GM18517 (cell line): ENCODE results near the gene EFCAB11.
"Not testable (repeated sequence)": the region's sequence is repeated elsewhere in the genome, so short reads cannot be mapped to it uniquely, and the experiment has no call there.

ENCODE experiments used
- ATAC-seq: cut with Tn5 transposase; IDR thresholded peaks from one replicate; pipeline ENCODE4 v1.9.1; 2021; ENCODE audit warnings: mild to moderate bottlenecking, moderate library complexity; ENCODE audit not compliant: unreplicated experiment

EFCAB11 gene

GRCh38 chr14:89912667-89913211 lies 41.8 kb downstream of the EFCAB11 start:
- no peak for ATAC-seq

- ATAC-seq: no peak
Observed at GRCh38 chr14:89912221-89912620, 42.3 kb downstream of the EFCAB11 start.

DNA sequence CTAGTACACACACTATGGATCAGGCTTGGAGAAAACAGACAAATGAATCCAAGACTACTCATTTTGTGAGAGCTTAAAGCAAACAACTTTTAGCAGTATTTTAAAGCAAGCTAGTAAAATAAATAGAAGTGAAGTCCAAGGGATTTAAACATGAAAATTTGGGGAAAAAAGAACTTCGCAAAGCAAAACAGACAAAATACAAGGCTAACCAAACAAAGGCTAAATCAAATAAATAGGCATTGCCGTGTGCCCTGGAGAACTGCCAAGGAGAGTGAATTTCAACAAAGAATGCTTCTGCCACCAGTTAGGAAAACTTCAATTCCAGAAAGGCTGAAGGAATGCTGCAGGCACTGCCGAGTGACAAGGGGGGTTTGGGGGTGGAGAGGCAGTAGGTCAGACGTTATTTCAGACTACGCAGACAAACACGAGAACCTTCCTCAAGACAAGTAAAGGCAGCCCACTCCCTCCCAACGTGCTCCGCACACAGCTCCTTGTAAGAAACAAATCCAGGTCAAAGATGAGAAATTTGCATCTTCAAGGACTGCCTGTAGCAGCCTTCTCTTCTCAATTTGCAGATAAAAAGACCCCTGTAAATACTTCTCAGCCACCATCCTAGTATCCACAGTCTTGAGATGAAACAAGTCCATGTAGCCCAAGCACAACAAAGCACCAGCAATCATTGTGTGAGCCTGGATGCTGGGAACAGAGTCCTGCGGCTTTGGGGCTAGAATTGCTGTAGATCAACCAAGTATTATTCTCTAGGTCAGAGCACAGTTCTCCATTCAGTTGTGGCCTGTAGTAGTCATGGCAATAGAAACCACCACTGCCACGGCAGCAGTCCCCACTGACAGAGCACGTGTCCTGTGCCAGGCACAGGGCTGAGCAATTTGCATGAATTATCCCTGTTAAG lies 43.3 kb downstream of the EFCAB11 start:
- no peak for ATAC-seq

GRCh38 chr14:89910691-89911009 lies 43.9 kb downstream of the EFCAB11 start:
- ATAC-seq: no peak

DNA sequence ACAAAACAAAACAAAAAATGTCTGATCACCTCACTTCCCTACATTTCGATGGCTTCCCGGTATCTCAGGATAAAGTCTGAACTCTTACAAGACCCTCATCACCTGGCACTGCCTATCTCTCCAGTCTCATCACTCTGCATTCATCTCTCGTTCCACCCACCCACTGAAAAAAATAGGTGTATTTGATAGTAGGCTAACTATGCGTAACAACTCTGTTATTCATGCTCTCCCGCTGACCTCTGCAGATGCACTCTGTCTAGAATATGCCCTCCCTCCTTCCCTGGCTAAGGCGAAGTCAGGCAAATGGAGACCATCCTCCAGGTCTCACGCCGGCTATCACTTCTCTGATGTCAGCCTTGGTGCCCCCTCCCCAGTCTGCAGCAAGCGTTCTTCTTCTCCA lies 44.9 kb downstream of the EFCAB11 start:
- no peak for ATAC-seq

DNA sequence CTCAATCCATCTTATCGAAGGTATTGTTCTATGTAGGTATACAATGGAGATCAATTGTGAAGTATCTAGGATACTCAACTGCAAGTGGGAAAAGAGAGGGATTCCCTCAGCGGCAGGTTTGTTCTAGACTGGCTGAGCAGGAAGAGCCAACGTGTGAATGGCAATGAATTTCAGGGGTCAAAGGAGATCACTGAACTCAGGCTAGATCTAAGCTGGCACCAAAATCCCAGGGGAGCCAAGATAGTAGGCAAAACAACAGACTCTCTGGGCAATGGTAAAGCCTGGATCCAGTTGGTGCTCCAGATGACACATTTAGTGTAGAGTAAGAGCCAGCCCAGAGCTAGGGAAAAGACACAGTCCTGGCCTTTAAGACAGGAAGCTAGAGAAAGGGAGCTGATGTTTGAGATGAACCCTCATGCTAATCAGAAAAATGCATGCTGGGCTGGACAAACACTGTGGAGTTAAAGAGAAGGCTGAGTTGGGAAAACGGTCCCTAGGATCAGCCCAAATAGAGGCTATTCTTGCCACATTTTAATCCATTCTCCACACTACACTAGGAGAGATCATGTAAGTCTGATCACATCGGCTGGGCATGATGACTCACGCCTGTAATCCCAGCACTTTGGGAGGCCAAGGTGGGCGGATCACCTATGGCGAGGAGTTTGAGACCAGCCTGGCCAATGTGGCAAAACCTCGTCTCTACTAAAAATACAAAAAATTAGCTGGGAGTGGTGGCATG lies 45.6 kb downstream of the EFCAB11 start:
- no peak for ATAC-seq

DNA sequence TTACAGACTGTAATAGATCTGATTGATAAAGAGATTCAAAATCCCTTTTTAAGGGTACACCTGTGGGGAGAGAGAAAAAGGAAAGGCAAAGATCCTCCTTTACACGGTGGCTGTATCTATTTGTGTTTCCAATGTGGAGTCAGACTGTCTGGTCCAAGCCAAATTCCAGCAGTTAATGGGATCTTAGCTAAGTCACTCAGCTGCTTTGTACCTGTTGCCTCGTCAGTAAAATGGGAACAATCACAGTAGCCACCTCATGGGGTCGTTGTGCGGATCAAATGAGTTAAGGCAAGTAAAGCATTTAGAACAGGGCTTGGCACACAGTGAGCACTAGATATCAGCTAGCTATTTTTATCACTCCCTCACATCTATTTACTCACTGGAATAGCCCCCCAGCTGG lies 46.9 kb downstream of the EFCAB11 start:
- no peak for ATAC-seq

DNA sequence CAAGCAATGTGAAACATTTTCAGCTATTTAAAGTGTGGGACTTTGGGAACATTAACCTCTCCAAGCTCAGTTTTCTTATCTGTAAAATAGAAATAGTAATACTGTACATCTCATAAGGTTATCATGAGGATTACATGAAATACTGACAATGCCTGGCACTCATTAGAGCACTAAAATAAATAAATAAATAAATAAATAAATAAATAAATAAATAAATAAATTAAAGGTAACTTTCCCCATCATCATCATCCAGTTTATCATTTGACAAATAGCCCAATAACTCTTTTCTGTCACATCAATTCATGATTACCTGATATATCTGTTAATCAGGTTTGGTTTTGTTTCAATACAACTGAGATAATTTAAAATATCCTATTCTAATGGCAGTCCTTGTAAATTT lies 48.5 kb downstream of the EFCAB11 start:
- ATAC-seq: no peak

- no peak for ATAC-seq
Observed at GRCh38 chr14:89903340-89903952, 51.1 kb downstream of the EFCAB11 start.

- ATAC-seq: no peak
Observed at GRCh38 chr14:89902881-89903280, 51.6 kb downstream of the EFCAB11 start.

GRCh38 chr14:89900802-89901201 lies 53.7 kb downstream of the EFCAB11 start:
- no peak for ATAC-seq

- no peak for ATAC-seq
Observed at GRCh38 chr14:89899917-89900663, 54.4 kb downstream of the EFCAB11 start.

DNA sequence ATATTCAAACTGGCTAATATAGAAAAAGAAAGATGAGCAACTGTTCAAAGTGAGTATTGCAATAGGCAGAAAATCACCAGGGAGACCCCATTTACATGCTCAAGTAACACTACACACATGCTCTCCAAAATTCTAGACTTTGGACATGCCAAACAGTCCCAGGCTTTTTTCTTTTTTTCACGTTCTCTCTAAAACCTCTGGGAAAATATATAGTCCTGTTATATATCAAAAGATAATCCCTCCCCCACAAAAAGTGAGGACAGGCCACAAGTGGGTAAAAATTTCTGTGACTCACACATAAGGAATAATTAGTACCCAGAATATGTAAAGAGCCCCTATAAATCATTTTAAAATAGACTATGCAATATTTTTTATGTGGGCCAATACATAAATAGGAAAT lies 55.2 kb downstream of the EFCAB11 start:
- ATAC-seq: no peak

DNA sequence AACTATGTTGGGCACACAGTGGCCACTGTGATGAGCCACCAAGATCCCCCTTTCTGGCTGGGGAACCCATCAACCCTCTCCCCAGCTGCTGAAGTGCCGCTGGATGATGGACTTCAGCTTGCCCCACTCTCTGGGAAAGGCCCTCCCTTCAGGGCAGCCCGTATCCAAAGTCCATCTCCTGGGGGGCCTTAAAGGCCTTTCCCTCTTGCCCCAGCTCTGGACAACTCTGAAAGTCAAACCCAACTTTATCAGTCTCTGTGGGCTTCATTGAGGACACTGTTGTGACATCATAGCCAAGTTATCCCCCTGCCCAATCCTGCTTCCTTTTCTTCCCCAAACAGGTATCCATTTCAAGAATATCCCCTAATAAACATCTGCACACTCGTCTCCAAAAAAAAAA lies 61.1 kb downstream of the EFCAB11 start:
- ATAC-seq: not testable (repeated sequence)

- ATAC-seq: no peak
Observed at GRCh38 chr14:89892953-89893352, 61.6 kb downstream of the EFCAB11 start.

DNA sequence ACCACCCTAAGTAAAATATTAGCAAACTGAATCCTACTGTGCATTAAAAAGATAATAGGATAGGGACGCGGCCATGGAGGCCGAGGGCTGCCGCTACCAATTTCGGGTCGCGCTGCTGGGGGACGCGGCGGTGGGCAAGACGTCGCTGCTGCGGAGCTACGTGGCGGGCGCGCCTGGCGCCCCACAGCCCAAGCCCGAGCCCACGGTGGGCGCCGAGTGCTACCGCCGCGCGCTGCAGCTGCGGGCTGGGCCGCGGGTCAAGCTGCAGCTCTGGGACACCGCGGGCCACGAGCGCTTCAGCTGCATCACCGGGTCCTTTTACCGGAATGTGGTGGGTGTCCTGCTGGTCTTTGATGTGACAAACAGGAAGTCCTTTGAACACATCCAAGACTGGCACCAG lies 62.8 kb downstream of the EFCAB11 start:
- ATAC-seq: not testable (repeated sequence)

- no peak for ATAC-seq
Observed at GRCh38 chr14:89891055-89891454, 63.5 kb downstream of the EFCAB11 start.

DNA sequence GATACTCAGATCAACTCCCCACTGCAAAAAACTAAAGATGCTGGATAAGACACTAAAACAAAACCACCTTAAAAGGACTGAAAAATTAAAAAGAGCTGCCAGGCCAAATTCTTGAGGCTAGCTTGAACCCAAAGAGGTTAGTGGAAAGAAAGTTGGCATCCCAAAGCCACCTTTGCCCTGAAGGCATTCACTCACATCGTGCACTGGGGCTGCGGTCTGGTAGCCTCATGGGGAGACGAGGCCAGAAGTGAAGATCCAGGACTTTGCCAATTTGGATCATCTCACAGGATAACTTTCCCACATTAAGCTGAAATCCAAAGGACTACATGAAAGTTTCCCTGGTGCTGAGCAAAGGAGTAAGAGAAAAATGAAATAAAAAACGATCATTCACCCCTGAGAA lies 63.9 kb downstream of the EFCAB11 start:
- no peak for ATAC-seq

DNA sequence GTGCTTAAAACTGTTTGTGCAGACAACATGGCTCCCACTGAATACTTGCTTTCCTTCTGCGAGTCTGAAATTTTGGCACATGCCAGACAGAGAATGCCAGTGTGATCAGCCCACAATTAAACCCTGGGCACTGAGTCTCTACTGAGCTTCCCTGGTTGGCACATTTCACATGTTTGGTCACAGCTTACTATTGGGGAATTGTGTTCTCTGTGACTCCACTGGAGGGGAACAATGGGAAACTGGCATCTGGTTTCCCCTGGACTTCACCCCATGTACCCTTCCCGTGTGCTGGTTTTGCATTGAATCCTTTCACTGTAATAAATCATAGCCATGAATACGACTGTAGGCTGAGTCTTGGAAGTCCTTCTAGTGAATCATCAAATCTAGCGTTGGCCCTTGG lies 64.9 kb downstream of the EFCAB11 start:
- no peak for ATAC-seq

GRCh38 chr14:89884761-89885160 lies 69.8 kb downstream of the EFCAB11 start:
- ATAC-seq: no peak

DNA sequence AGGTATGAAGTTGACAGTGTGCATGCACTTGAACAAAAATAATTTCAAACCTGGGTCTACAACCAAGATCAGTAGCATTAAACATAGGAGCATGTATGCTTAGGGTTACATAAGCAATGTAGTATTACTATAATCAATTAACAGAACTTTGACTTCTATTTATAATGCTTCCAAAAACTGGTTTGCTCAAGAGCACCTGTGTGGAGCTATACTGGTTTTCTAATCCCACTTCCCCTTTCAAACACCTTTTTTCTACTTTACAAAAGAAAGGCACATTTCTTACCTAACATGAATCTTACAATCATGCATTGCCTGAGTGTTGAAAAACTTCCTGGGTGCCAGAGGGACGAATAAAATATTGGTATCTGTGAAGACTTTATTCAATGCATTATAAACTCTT lies 72.7 kb downstream of the EFCAB11 start:
- ATAC-seq: peak; percentile 82
